Type B pancreatic cell (in vitro differentiated cells): ENCODE results near the gene DOCK2. TPM values are rescaled to one million over a fixed set of nuclear protein-coding genes. Genes with fewer than 3 reads are reported as not detected.
A peak's percentile ranks its signal among the peaks of the same experiment; 100 is the strongest.

Experiments
- DNase-seq: peaks from one replicate; pipeline ENCODE4 v3.0.0; 2021; ENCODE audit warnings: mixed read lengths; ENCODE audit not compliant: unreplicated experiment; ENCODE audit errors: extremely low spot score
- H3K27ac Mint-ChIP-seq: 2 replicates; pipeline ENCODE4 v1.8.0; 2021; ENCODE audit warnings: mild to moderate bottlenecking, mixed read lengths
- H3K27me3 Mint-ChIP-seq: 2 replicates; pipeline ENCODE4 v1.8.0; 2021; ENCODE audit warnings: mixed read lengths
- H3K36me3 Mint-ChIP-seq: 2 replicates; pipeline ENCODE4 v1.8.0; 2021; ENCODE audit warnings: mixed read lengths
- H3K4me1 Mint-ChIP-seq: one replicate; pipeline ENCODE4 v1.8.0; 2021; ENCODE audit warnings: mixed read lengths; ENCODE audit not compliant: unreplicated experiment
- H3K4me3 Mint-ChIP-seq: 2 replicates; pipeline ENCODE4 v1.8.0; 2021; ENCODE audit warnings: mild to moderate bottlenecking, mixed read lengths
- H3K9me3 Mint-ChIP-seq: 2 replicates; pipeline ENCODE4 v1.8.0; 2021; ENCODE audit warnings: mixed read lengths
- CTCF ChIP-seq: fragments of 200-600 bp; sonication (generic); conservative IDR thresholded peaks from 2 replicates; pipeline ENCODE4 v1.5.0; 2021; ENCODE audit warnings: antibody characterized with exemption, mild to moderate bottlenecking
- total RNA-seq: library from RNA; stranded (reverse); gene quantifications from 2 replicates; pipeline ENCODE4 v1.2.1, GENCODE V29; 2021; ENCODE audit warnings: low replicate concordance

DOCK2 gene
- total RNA-seq, 1 donor from 2014 or later = 0.82 TPM

GRCh38 chr5:170069512-170069911 lies 432.4 kb downstream of the DOCK2 start:
- H3K36me3 Mint-ChIP-seq = no peaks in the 10 kb centered on the region
- no peaks in the 10 kb centered on the region for H3K4me1 Mint-ChIP-seq
- H3K27me3 Mint-ChIP-seq = peaks cover 42% of the 10 kb centered on the region
- no peaks in the 10 kb centered on the region for H3K9me3 Mint-ChIP-seq
- no peak for TF ChIP-seq CTCF
- H3K27ac Mint-ChIP-seq = no peak overlapping the region
- DNase-seq = no peak
- no peak overlapping the region for H3K4me3 Mint-ChIP-seq

GRCh38 chr5:170070556-170071412 lies 433.7 kb downstream of the DOCK2 start:
- DNase-seq = no peak
- peak; percentile 91 for TF ChIP-seq CTCF
- H3K4me1 Mint-ChIP-seq = no peaks in the 10 kb centered on the region
- H3K9me3 Mint-ChIP-seq = no peaks in the 10 kb centered on the region
- H3K36me3 Mint-ChIP-seq = no peaks in the 10 kb centered on the region
- no peak overlapping the region for H3K4me3 Mint-ChIP-seq
- peaks cover 45% of the 10 kb centered on the region for H3K27me3 Mint-ChIP-seq
- no peak overlapping the region for H3K27ac Mint-ChIP-seq

- Mint-ChIP-seq H3K9me3 (no peaks in the 10 kb centered on the region), H3K4me3 (no peak overlapping the region), H3K4me1 (no peaks in the 10 kb centered on the region), H3K36me3 (no peaks in the 10 kb centered on the region), H3K27me3 (peaks cover 45% of the 10 kb centered on the region), H3K27ac (no peak overlapping the region)
- no peak for TF ChIP-seq CTCF
- DNase-seq = no peak
These were observed 434.7 kb downstream of the DOCK2 start for GRCh38 chr5:170071748-170072147.

GRCh38 chr5:170075696-170076095 lies 438.6 kb downstream of the DOCK2 start:
- Mint-ChIP-seq H3K36me3 (no peaks in the 10 kb centered on the region), H3K27me3 (peaks cover 44% of the 10 kb centered on the region), H3K4me1 (no peaks in the 10 kb centered on the region), H3K9me3 (no peaks in the 10 kb centered on the region), H3K4me3 (no peak overlapping the region), H3K27ac (no peak overlapping the region)
- no peak for DNase-seq
- TF ChIP-seq CTCF = no peak

GRCh38 chr5:170076211-170076610 lies 439.1 kb downstream of the DOCK2 start:
- Mint-ChIP-seq H3K36me3 (no peaks in the 10 kb centered on the region), H3K9me3 (no peaks in the 10 kb centered on the region), H3K4me3 (no peak overlapping the region), H3K27me3 (peaks cover 41% of the 10 kb centered on the region), H3K4me1 (no peaks in the 10 kb centered on the region), H3K27ac (no peak overlapping the region)
- no peak for DNase-seq
- no peak for TF ChIP-seq CTCF
